ES-I3 (cell line): ENCODE measurements around the gene SCRG1.

Experiments used
- H3K36me3 ChIP-seq: 2 replicates; pipeline ENCODE4 v1.6.1; 2013; ENCODE audit warnings: mild to moderate bottlenecking, low read length, control low read depth, moderate library complexity; ENCODE audit not compliant: insufficient read depth
- H3K4me1 ChIP-seq: 2 replicates; pipeline ENCODE4 v1.6.1; 2013; ENCODE audit warnings: mild to moderate bottlenecking, control low read depth, low read length; ENCODE audit not compliant: insufficient read depth
- H3K9ac ChIP-seq: 2 replicates; pipeline ENCODE4 v1.6.1; 2013; ENCODE audit warnings: low read depth, mild to moderate bottlenecking, low read length, moderate library complexity
- H3K9me3 ChIP-seq: 2 replicates; pipeline ENCODE4 v1.6.1; 2013; ENCODE audit warnings: mild to moderate bottlenecking, low read length, moderate library complexity; ENCODE audit not compliant: control insufficient read depth, insufficient read depth

Gene SCRG1

DNA sequence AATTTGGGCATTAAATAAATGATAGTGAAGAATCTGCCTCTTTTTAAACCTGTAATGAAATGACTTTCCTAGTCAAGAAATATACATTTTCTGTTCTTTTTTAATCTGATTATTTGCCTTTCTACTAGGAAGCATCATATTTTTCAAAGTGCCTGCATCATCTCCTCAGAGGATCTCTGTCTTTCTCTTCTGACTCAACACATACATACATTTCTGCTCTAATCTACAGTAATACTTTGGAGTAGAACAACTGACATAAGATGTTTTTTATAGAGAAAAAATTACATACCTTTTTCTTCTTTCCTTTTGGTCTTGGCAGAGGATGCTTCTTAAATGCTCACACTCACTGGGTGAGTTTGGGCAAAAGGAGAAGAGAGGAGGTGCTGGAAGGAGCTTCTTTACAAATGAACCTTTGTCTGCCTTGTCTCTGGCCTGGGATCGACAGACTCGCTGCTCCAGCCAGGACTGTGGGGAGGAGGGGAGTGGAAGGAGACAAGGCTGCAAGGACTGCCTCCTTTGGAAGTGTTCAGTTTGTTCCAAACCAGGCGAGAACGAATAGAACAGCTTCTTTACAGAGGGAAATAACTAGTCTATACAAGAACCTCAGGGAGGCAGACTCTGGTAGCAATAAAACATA is at the start of gene SCRG1:
Gene SCRG1, minus strand, starts transcription at position 338 of the 637 bp plus-strand sequence. CDS start 7,702 bp downstream, outside the sequence.
- Histone ChIP-seq H3K9me3 (no peaks in the 10 kb centered on the region), H3K36me3 (no peaks in the 10 kb centered on the region), H3K9ac (no peak within 1 kb of the TSS), H3K4me1 (no peaks in the 10 kb centered on the region)

DNA sequence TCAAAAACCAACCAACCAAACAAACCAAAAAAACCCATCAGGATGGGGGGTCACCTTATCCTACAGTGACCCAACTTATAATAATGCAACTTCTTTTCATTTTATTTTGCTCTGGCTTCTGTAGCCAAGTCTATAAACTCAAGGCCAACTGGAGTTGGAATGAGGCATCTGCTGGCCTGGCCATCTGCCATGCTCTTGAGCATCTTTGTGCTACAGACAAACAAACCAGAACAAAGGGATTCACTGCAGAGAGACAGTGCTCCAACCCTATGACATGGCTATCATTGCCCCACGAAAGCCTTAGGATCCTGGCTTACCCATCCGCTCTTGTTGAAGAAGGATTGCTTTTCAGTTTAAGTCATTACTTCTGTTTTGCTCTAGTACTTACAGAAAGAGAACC is 49.2 kb upstream of the SCRG1 start:
- no peak overlapping the region for H3K9ac ChIP-seq
- no peaks in the 10 kb centered on the region for H3K9me3 ChIP-seq
- no peaks in the 10 kb centered on the region for H3K4me1 ChIP-seq
- H3K36me3 ChIP-seq: no peaks in the 10 kb centered on the region

DNA sequence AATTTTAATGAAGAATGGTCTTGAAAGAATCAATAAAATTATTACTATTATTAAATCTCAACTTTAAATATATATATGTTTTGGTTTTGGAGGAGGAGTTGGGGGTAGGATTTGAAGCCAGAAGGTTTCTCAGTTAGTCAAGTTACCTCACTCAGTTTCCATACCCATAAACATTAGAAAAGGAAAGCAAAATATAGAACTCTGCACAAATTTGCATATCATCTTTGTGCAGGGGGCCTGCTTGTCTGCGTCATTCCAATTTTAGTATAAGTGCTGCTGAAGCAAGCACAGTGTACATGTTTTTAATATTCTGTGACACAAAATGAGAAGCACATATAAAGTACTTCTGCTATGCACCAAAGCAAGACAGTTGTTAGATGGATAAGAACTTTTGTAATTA is 47.5 kb upstream of the SCRG1 start:
- Histone ChIP-seq H3K36me3 (no peaks in the 10 kb centered on the region), H3K9me3 (no peaks in the 10 kb centered on the region), H3K9ac (no peak overlapping the region), H3K4me1 (no peaks in the 10 kb centered on the region)

DNA sequence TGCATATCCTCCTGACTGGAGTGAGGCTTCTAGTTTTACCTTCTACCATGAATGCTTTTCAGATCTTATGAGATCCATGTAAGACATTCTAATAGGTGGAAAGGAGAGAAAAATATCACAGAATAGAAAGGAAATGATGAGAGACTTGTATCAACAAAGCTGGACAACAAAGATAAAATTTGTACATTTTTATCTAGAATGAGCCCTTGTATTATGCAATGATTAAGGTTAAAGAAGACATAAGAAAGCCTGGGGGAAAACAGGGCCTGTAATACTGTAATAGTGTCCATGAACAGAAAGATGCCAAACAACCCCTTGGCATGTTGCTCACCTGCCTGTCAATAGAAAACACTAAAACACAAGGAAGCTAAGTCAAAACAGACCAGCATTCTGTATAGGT is 44.2 kb upstream of the SCRG1 start:
- Histone ChIP-seq H3K9me3 (no peaks in the 10 kb centered on the region), H3K9ac (no peak overlapping the region), H3K36me3 (no peaks in the 10 kb centered on the region), H3K4me1 (no peaks in the 10 kb centered on the region)

DNA sequence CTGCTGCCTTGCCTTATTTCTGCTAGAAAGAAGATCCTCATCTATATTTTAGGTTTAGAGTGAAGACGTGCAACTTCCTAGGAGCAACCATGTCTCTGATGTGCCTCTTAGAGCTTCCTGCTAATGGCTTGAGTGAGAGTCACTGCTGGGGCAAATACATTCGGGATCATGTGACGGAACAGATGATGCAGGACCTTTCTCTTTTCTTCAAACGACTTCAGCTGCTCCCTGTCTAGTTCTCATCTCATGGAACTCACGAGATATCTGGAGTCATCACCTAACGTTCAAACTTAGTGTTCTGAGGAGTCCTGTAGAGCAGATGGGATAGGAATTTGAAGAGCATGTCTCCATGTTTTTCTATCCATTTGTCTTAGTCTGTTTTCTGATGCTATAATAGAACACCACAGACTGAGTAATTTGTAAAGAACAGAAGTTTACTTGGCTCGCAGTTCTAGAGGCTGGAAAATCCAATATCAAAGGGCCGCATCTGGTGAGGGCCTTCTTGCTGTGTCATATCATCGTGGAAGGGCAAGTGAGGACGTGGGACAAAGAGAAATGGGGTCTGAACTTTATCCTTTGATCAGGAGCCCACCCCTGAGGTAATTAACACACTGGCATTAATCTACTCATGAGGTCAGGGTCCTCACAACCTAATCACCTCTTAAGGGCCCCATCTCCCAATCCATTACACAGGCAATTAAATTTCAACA is 43.5 kb upstream of the SCRG1 start:
- Histone ChIP-seq H3K4me1 (no peaks in the 10 kb centered on the region), H3K9ac (no peak overlapping the region), H3K36me3 (no peaks in the 10 kb centered on the region), H3K9me3 (no peaks in the 10 kb centered on the region)

DNA sequence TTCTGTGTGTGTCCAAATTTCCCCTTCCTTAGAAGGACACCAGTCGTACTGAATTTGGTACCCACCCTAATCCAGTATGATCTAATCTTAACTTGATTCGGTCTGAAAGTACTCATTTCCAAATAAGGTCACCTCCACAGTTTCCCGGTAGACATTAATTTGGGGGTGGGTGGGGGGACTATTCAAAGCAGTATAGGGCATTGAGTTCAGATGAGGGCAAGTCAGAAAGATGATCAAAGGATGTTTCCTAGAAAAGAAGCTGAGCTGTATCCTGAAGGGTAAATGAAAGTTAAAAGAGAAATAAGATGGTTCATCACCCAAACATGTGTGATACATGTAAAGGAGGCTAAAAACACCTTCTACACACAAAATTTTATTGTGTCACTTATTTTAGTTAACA is 42.0 kb upstream of the SCRG1 start:
- H3K9ac ChIP-seq: no peak overlapping the region

DNA sequence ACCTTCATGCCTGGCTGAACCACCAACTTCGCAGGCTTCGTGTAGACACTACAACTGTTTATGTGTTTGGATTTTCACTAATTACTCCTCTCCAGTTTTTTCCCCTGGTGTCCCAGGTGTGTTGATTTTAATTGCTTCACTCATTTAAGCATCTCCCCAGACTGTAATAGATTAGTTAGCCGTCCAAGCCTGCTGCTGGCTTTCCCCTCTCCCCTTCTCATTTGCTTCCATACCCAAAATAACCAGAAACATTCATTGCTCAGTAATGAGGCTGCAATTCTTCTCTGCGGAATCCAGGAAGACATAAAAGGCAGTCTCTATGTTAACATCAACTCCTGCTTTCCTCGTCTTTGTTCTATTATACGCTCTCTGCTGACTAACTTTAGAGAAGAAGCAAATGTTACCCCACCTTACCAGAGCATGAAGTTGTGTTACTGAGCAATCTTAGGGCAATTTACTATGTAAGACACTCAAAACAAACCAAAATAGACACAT is 37.9 kb upstream of the SCRG1 start:
- Histone ChIP-seq H3K9me3 (no peaks in the 10 kb centered on the region), H3K9ac (no peak overlapping the region), H3K36me3 (no peaks in the 10 kb centered on the region), H3K4me1 (no peaks in the 10 kb centered on the region; the same call in 1 of the 2 replicates)

More for the DNA sequence above, 42.0 kb upstream of the SCRG1 start:
- Histone ChIP-seq H3K36me3 (no peaks in the 10 kb centered on the region), H3K9me3 (no peaks in the 10 kb centered on the region), H3K4me1 (no peaks in the 10 kb centered on the region; the same call in 1 of the 2 replicates)

DNA sequence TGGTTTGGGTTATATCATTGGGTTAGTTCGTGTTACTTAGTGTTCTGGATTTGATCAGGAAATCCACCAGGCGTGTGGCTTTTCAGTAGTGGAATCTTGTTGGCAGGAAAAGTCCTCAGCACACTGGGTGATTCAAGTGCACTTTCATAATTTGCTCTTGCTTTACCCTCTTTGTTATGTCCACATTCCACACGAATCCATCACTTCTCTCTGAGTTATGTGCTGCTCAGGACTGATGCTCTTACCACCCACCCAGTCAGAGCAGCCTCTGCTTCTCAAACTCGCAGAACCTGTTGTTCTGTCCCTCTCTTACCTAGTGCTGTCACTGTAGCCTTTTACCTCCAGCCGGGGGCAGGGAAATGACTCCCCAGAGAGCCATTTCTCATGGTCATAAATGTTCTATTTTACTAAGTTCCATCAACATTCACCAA is 37.2 kb upstream of the SCRG1 start:
- no peaks in the 10 kb centered on the region; the same call in 1 of the 2 replicates for H3K4me1 ChIP-seq
- no peaks in the 10 kb centered on the region for H3K36me3 ChIP-seq
- H3K9me3 ChIP-seq: no peaks in the 10 kb centered on the region
- no peak overlapping the region for H3K9ac ChIP-seq

DNA sequence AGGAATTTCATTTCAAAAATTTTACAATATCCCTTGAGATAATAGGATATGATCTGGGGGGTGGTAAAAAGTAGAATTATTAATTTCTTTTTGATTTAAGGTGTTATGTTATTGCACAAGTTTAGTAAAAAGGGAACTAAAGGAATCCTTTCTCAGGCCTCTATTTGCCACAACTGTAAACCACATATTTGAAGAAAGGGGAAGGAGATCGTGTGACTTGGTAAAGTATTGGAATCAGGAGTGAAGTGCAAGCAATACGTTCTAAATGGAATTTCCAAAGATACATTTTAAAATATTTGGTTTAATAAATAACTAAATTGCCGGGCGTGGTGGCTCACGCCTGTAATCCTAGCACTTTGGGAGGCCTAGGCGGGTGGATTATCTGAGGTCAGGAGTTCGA is 35.3 kb upstream of the SCRG1 start:
- H3K36me3 ChIP-seq: no peaks in the 10 kb centered on the region
- no peaks in the 10 kb centered on the region for H3K9me3 ChIP-seq
- H3K4me1 ChIP-seq: no peaks in the 10 kb centered on the region; the same call in 1 of the 2 replicates
- H3K9ac ChIP-seq: no peak overlapping the region

DNA sequence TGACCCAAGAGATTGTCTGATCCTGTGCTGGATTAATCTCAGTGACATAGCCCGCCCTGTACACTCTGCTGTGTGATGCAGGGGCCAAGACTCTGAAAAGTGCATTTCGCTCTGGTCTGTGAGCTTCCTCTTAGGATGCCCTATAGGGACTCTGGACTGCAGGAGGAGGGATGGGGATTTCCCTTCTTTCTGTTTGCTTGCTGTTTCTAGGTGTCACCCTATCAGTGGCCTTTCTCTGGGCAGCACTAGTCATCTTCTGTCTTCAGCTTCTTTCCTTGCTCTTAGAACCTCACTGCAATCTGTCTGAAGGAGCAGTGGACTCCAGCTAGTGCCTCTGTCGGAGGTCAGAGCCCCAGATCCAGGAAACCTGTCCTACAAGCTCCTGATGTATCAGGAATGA is 34.5 kb upstream of the SCRG1 start:
- Histone ChIP-seq H3K36me3 (no peaks in the 10 kb centered on the region), H3K9me3 (no peaks in the 10 kb centered on the region), H3K4me1 (no peaks in the 10 kb centered on the region; the same call in 1 of the 2 replicates), H3K9ac (no peak overlapping the region)

DNA sequence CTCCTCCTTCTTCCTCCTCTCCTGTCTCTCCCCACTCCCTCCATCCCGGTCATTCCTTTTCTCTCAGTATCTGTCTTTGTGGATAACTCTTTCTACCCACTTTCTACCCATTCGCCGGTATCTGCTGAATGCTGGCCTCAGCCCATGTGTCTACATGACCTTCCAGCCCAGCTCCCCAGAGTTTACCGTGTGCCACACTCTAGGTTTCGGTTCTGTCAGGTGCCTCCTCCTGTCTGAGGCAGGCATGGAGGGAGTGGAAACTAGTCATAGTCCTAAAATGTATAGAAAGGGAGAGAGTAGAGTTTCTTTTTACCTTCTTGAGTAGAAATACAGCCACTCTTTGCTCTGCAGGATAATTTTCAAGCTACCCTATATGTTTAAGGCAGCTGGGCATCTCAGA is 33.5 kb upstream of the SCRG1 start:
- H3K9me3 ChIP-seq: no peaks in the 10 kb centered on the region
- H3K36me3 ChIP-seq: no peaks in the 10 kb centered on the region
- no peaks in the 10 kb centered on the region; the same call in 1 of the 2 replicates for H3K4me1 ChIP-seq
- H3K9ac ChIP-seq: no peak overlapping the region

DNA sequence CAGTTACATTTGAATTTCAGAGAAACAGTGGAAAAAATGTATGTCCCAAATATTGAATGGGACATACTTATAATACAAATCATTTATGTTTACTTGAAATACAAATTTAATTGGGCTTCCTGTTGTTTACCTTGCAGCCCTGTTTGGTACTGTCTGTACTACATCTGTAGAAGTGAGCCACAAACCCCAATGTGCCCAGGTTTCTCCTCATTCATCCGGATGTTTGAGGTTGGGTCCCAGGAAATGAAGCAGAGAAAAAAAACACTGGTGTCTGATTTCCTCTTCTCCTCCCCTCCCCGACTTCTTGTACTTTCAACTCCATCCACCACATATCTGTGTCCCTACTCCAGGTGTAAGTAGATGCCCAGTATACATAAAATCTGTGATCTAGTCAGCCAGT is 27.1 kb upstream of the SCRG1 start:
- Histone ChIP-seq H3K9ac (no peak overlapping the region), H3K36me3 (no peaks in the 10 kb centered on the region), H3K9me3 (no peaks in the 10 kb centered on the region), H3K4me1 (no peaks in the 10 kb centered on the region)

DNA sequence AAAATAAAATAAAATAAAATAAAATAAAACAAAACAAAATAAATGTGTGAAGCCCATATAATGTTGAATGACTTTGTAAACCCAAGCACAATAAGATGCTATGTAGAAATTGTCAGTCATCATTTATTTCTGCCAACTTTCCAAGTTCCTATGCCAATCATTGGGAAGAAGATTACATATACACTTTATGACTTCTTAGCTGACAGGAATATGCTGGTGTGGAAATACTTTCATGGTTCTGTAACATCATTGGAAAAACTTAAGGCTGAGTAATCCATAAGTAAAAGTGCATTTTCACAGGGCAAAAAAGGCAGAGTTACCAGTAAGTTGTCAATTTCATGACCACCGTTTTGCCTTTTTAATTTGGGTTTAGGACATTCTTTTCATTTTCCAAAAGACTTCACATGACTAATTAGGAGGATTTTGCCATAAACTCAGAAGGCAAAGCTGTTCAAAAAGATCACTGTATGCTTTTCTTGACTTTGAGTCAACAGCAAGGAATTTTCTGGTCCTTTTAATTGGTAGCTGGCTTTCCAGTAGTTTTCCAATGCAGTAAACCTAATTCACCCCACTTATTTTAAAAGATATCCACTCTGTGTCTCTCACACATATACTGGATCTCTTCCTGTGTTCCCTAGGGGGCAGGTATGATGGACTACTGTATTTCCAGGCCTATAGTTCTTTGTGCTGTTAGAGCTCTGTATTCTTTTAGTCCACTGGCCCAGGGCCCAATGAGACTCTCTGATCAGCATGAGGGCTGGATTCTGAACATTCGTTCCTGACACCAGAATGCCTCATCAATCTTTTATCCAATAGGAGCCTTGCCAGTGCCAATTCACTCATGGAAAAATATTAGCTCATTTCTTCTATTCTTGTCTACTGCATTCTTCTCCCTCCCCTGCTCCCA is 26.2 kb upstream of the SCRG1 start:
- no peaks in the 10 kb centered on the region for H3K9me3 ChIP-seq
- no peaks in the 10 kb centered on the region for H3K36me3 ChIP-seq
- no peak overlapping the region for H3K9ac ChIP-seq
- no peaks in the 10 kb centered on the region for H3K4me1 ChIP-seq

DNA sequence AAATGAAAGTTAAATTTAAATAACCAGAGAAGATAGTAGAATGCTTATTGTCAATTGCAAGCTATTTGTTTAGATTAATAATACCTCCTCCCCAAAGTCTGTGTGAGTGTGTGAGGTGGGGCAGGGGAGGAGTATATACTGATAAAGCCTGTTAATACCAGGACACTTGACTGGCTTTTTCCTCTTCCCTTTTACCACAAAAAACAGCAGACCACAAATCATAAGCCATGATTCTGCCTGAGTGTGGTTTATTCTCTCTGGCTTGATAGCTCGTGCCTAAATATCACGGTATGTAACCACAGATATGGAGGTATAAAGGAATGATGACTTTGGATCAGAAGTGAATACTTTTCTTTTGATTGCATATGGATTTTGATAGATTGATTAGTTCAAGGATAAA is 21.9 kb upstream of the SCRG1 start:
- H3K36me3 ChIP-seq: no peaks in the 10 kb centered on the region
- H3K9me3 ChIP-seq: no peaks in the 10 kb centered on the region
- H3K9ac ChIP-seq: no peak overlapping the region
- H3K4me1 ChIP-seq: no peaks in the 10 kb centered on the region
